ENCODE data around the gene PLD1.

DNA sequence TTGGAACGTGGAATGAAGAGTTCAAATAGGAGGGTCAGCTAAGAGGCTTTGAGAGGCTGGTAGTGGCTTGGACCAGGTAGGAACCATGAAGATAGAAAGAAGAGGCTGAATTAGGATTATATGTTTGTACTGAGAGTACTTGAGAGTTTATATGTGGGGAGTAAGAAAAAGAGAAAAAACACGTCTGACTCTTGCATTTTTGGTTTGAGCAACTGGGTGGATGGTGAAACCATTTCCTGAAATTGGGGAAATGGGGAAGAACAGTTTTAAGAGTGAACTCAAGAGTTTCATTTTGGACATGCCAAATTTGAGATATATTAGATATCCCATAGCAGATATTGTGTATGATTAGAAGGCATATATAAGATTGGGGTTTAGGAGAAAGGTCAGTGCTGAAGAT lies 257.2 kb downstream of the PLD1 start:
- no peak for TF ChIP-seq POLR2A (IDR thresholded peaks at IDR 0.05)
- TF ChIP-seq, protein P1, sequence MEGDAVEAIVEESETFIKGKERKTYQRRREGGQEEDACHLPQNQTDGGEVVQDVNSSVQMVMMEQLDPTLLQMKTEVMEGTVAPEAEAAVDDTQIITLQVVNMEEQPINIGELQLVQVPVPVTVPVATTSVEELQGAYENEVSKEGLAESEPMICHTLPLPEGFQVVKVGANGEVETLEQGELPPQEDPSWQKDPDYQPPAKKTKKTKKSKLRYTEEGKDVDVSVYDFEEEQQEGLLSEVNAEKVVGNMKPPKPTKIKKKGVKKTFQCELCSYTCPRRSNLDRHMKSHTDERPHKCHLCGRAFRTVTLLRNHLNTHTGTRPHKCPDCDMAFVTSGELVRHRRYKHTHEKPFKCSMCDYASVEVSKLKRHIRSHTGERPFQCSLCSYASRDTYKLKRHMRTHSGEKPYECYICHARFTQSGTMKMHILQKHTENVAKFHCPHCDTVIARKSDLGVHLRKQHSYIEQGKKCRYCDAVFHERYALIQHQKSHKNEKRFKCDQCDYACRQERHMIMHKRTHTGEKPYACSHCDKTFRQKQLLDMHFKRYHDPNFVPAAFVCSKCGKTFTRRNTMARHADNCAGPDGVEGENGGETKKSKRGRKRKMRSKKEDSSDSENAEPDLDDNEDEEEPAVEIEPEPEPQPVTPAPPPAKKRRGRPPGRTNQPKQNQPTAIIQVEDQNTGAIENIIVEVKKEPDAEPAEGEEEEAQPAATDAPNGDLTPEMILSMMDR (IDR thresholded peaks at IDR 0.05): no peak

All from esophagus squamous epithelium (tissue), 4 donors.